Measurements from ENCODE around the gene SMARCAD1.

- TF ChIP-seq CTCF (IDR thresholded peaks at IDR 0.05; ENCODE audit: low read depth, low read length, missing input control) (no peak), SP1 (IDR thresholded peaks at IDR 0.05) (no peak), TAF1 (conservative IDR thresholded peaks at IDR 0.05) (no peak), FOXA1 (IDR thresholded peaks at IDR 0.05) (no peak), YY1 (IDR thresholded peaks at IDR 0.05) (no peak), REST (IDR thresholded peaks at IDR 0.05) (no peak), GABPA (IDR thresholded peaks at IDR 0.05 in 1 of 2, conservative IDR thresholded peaks at IDR 0.05 in 1 of 2) (no peak), NR2F2 (IDR thresholded peaks at IDR 0.05) (no peak), RXRA (IDR thresholded peaks at IDR 0.05) (no peak)
- TF ChIP-seq, protein P1, sequence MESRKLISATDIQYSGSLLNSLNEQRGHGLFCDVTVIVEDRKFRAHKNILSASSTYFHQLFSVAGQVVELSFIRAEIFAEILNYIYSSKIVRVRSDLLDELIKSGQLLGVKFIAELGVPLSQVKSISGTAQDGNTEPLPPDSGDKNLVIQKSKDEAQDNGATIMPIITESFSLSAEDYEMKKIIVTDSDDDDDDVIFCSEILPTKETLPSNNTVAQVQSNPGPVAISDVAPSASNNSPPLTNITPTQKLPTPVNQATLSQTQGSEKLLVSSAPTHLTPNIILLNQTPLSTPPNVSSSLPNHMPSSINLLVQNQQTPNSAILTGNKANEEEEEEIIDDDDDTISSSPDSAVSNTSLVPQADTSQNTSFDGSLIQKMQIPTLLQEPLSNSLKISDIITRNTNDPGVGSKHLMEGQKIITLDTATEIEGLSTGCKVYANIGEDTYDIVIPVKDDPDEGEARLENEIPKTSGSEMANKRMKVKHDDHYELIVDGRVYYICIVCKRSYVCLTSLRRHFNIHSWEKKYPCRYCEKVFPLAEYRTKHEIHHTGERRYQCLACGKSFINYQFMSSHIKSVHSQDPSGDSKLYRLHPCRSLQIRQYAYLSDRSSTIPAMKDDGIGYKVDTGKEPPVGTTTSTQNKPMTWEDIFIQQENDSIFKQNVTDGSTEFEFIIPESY (IDR thresholded peaks at IDR 0.05) = no peak
- TF ChIP-seq, protein P2, sequence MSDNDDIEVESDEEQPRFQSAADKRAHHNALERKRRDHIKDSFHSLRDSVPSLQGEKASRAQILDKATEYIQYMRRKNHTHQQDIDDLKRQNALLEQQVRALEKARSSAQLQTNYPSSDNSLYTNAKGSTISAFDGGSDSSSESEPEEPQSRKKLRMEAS (IDR thresholded peaks at IDR 0.05) = no peak
- TF ChIP-seq, protein P3, sequence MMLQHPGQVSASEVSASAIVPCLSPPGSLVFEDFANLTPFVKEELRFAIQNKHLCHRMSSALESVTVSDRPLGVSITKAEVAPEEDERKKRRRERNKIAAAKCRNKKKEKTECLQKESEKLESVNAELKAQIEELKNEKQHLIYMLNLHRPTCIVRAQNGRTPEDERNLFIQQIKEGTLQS (IDR thresholded peaks at IDR 0.05) = no peak
Measured at GRCh38 chr4:94232519-94232918, 24.9 kb downstream of the SMARCAD1 start.

All from liver (tissue), 3 donors.